ENCODE results near the gene GPNMB.
A peak's percentile ranks its signal among the peaks of the same experiment; 100 is the strongest.

The GPNMB gene

GRCh38 chr7:23273141-23273599 lies 26.6 kb downstream of the GPNMB start:
- peak; percentile 66 for DNase-seq (ENCODE audit: low spot score)

- no peak for DNase-seq (ENCODE audit: low spot score)
These were observed 29.3 kb downstream of the GPNMB start for GRCh38 chr7:23275912-23276311.

DNA sequence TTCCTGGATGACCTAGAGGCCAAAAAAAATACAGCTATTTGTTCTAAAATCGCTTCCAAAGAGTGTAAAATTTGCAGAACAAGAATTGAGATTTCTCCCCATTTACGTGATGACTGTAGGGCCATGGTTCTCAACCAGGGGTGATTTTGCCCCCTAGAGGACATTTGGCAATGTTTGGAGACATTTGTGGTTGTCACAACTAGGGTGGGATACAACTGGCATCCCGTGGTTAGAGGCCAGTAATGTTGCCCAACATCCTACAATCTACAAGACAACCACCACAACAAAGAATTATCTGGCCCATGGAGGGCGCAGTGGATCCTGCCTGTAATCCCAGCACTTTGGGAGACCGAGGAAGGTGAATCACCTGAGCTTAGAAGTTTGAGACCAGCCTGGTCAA lies 29.8 kb downstream of the GPNMB start:
- DNase-seq (ENCODE audit: low spot score), result no peak

- DNase-seq (ENCODE audit: low spot score), result no peak
These were observed 30.4 kb downstream of the GPNMB start for GRCh38 chr7:23276947-23277346.

DNA sequence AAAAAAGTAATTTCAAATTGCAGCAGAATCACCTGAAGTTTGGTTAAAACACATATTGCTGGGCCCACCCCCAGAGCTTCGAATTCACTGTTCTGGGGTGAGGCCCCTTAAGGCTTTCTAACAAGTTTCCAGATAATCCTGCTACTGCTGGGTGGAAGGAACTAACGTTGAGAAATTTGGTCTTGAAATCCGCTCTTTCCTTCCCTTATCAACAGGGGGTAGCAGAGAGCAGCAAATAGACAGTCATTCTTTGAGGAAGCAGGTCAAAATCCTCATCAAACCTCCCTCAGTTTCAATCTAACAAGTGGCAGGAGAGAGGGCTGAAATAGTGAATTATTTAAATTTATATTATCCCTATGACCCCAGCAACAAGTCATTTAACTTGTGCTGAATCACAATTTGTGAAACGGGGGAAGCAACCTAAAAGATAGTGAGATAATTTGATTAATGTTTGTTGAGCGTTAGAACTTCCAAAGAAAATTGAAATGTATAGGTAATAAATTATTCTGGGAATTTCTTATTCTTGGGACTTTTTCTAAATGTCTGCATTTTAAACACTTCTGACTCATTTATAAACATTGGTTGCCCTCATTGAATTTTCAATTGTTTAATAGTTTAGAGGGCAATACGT lies 30.9 kb downstream of the GPNMB start:
- peak; percentile 54 for DNase-seq (ENCODE audit: low spot score)

- DNase-seq (ENCODE audit: low spot score), result no peak
These were observed 33.4 kb downstream of the GPNMB start for GRCh38 chr7:23279819-23280525.

DNA sequence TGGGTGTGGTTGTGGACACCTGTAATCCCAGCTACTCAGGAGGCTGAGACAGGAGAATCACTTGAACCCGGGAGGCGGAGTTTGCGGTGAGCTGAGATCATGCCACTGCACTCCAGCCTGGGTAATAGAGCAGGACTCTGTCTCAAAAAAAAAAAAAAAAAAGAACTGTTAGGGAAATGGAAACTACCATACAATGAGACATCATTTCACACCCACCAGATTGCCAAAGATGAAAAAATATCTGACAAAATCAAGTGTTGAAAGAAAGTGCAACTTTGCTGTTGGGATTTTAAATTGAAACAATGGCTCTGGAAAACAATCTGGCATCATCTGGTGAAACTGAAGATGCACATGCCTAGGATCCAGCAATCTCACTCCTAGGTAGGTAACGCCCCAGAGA lies 36.5 kb downstream of the GPNMB start:
- DNase-seq (ENCODE audit: low spot score), result no peak

DNA sequence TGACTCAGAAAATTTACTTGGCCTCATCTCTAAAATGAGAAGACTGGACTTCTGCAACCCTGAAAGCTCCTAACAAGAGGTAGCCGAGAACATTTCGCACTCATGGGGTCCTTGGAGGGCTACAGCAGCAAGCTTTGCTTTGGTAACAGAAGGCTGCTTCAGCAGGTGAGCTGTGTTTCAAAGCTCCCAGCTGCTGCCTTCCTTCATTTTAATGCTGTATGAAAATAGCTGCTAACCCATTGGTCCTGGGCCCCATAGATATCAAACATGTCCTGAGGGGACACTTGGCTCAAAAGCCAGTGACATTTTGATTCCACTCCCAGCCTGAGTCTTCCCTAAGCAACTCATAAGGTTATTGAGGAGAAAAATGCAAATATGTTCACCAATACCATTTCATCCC lies 38.3 kb downstream of the GPNMB start:
- no peak for DNase-seq (ENCODE audit: low spot score)

DNA sequence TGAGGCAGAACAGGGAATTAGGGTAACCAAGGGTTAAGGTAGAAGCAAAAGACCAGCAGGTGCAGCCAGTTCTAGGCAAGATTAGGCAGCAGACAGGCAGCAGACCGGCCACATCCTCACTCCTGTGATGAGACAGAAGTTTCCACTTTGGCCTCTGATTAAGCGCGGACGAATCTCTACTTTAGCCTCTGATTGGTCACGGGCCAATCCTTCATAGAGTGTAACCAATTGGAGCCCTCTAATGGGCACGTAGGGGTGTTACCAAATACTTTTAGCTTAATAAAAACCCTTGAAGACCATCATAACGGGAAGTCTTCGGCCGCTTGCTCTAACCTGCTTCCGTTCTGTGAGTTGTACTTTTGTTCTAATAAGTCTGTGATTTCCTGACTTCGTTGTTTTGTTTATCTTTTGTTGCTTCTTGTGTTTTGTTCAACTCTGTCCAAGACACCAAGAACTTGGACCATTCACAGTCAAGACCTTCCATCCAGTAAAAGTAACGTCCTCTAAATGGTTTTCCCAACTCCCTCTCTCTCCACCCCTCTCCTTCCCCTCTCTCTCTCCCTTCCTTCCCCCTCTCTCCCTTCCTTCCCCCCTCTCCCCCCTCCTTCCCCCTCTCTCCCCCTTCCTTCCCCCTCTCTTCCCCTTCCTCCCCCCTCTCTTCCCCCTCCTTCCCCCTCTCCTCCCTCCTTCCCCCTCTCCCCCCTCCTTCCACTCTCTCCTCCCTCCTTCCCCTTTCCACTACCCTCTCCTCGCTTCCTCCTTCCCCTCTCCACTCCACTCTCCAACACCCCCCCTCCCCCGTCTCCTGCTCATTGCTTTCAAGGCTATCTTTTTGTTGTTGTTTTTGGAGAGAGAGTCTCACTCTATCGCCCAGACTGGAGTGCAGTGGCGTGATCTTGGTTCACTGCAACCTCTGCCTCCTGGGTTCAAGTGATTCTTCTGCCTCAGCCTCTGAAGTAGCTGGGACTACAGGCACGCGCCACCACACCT lies 39.4 kb downstream of the GPNMB start:
- DNase-seq (ENCODE audit: low spot score), result no peak

DNA sequence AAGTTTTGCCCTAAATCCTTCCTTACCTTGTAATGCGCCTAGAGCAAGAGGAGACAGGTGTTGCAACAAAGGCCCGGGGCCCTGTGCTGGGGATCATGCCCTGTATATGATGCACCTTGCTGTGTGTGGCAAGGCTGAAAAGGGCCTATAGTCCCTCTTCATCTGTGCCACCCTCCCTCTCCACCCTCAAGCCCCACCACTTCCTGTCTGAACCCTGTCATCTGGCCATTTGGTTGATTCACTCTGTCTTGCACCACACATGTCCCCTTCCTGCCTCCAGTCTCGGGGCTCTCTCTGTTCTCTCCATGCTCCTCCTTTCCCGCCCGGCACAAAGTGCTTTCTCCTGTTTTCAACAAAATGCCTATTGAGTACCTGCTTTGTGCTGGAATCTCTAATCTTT lies 41.0 kb downstream of the GPNMB start:
- DNase-seq (ENCODE audit: low spot score), result no peak

DNA sequence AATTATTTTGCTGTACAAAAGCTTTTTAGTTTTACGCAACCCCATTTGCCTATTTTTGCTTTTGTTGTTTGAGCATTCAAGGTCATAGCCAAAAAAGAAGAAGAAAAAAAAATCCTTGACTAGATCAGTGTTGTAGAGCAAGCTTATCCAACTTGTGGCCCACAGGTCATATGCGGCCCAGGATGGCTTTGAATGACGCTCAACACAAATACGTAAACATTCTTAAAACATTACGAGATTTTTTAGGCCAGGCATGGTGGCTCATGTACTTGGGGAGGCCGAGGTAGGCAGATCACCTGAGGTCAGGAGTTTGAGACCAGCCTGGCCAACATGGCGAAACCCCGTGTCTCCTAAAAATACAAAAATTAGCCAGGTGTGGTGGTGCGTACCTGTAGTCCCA lies 44.4 kb downstream of the GPNMB start:
- DNase-seq (ENCODE audit: low spot score), result no peak

GRCh38 chr7:23291957-23292560 lies 45.5 kb downstream of the GPNMB start:
- DNase-seq (ENCODE audit: low spot score), result no peak

DNA sequence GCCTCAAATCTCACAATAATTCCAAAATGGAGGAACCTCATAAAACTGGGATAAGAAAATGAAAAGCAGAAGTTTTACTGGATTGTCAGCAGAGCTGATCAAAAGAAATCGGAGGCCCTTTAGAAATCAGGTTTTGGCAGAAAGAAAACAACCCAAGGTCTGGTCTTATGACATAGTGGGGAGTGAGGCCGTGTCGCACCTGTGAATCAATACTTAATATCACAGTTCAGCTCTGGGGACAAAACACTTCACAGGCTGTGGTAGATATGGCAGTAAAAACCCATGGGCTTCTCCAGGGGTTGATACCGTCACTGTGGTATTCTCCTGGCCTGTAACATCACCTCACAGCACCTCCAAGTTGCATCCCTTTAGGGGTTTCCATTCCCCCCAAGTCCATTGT lies 46.0 kb downstream of the GPNMB start:
- DNase-seq (ENCODE audit: low spot score), result no peak

DNA sequence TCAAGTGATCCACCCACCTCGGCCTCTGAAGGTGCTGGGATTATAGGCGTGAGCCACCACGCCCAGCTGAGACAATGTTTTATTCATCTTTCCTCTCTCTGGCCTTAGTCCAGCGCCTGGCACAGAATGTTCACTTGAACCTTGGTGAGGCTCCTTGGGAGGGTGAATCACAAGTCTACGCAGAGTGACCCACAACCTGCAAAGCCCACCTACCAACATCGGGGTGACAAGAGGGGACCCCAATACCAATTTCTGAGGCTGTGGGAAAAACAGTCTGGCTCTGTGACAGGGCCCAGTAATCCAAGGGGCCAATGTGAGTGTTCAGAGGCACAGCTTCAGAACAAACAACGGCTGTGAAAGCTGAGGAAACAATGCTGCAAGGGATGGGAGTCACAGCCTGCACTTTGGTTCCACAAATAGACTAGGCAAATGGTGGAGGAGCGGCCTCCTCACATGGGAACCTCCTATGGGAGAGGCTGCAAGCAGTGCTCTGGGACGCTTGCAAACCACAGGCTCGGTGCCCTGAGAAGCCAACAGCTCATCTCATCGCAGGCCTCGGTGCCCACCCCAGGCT lies 47.0 kb downstream of the GPNMB start:
- DNase-seq (ENCODE audit: low spot score), result no peak

- no peak for DNase-seq (ENCODE audit: low spot score)
These were observed 48.2 kb downstream of the GPNMB start for GRCh38 chr7:23294549-23295400.

- no peak for DNase-seq (ENCODE audit: low spot score)
These were observed 48.8 kb downstream of the GPNMB start for GRCh38 chr7:23295401-23295697.

DNA sequence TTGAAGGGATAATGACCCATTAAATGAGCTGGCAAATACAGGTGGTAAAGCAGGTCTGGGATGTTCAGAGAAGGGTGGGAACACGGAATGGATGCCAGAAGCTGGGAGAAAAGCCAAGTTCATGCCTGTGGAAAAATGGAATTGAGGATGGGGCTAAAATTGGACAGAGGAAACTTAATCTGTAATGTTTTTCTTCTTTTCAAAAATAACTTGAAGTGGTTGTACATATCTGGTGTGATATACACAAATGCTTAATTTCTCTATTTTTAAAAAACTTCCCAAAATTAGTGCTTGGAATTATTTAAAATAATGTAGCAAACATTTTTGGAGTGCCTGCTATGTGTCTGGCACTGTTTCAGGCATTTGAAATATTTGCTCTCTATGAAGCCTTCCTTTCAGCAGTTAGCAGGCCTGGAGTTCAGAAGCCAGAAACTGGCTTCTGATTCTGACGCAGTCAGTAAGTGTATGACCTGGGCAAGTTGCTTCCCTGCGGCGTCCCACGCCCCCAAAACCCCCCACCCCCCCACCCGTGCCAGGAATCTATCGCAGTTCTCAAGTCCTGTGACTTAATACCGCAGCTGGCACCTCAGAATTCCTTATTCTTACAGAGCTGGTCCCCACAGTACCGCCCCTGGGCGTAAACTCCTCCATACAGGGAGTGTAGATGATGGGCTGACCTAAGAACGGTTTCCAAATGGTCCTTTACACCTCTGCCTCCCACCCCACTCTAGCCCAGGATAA lies 51.7 kb downstream of the GPNMB start:
- peak; percentile 52 for DNase-seq (ENCODE audit: low spot score)

DNA sequence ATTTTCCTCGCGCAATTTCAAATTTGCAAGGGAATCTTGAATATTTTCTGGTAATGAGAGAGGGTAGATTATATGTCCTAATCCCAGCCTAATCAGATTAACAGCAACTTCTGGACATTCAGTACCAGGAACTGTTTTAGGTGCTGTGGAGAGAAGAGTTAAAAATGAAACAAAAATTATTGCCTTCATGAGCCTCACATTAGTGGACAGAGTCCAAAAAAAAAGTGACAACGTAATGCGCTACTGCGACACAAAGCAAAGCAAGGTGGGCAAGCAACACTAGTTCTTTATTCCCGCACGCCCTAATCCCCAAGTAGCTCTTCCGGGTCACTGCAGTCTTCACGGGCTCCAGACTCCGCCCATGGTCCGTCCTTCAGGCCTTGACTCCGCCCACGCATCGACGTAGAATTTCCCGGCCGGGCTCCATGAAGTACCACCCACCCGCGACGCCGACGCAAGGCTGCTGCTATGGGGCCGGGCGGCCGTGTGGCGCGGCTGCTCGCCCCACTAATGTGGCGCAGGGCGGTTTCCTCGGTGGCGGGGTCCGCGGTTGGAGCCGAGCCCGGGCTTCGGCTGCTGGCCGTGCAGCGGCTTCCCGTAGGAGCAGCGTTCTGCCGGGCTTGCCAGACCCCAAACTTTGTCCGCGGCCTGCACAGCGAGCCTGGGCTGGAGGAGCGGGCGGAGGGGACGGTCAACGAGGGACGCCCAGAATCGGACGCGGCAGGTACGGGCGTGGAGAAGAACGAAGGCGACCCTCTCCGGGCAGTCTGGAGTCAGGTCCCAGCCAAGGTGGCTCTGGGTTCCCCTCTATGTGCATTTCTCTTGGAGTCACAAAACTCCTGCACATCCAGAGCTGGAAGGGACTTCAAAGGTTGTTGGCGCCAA lies 52.6 kb downstream of the GPNMB start, which contains the start of gene MALSU1:
Gene MALSU1 (plus strand): TSS at position 455 of the 885 bp plus-strand sequence. CDS start 14 bp downstream, at position 469.
- DNase-seq (ENCODE audit: low spot score), result peak; percentile 96

- DNase-seq (ENCODE audit: low spot score), result peak; percentile 29
These were observed 53.3 kb downstream of the GPNMB start for GRCh38 chr7:23299770-23300300.
